ENCODE results near the gene ZSWIM6.

Gene ZSWIM6

DNA sequence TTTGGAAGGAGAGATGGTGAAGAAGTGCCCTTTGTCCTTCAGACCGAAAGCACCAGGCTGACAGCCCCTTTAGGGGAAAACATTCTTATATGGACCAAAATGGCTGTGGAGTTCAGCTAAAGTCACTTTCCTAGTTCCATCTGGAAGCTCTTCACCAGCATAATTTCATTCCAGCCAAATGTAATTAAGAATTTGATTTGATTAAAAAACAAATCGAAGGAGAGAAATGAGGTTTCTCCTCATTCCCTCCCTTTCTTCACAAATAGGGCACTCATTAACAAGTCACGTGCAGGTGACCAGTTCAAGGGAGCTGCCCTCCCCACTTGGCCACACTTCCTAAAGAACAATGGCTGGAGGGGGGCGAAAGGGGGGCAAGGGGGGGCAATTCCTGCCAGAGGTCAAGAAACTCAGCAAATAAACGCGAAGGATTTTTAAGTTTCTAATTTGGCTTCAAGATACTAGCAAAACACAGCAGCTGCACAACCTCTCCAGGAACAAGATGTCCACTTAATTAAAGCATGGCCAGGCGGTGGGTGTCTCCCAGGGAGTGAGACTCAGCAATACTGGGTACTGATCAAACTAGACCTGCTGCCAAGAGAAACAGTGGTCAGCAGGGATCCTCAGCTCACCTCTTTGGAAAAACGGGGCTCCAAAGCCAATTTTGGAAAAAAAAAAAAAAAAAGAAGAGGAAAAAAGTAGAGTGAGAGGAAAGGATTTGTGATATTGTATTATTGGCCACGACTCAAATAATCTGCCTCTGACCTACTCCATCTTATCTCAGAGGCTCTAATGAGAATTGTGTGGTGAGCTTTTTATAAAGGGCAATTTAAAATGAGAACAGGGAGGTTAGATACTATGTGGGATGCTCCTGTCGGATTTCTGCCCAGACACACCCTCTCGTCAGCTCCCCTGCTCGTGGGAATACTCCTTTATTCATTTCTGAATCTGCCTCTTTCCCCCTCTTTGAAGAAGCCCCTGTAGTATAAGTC is 254.3 kb downstream of the ZSWIM6 start:
- no peak for DNase-seq (ENCODE audit: low read depth in 1 of 2, low spot score in 1 of 2)

DNA sequence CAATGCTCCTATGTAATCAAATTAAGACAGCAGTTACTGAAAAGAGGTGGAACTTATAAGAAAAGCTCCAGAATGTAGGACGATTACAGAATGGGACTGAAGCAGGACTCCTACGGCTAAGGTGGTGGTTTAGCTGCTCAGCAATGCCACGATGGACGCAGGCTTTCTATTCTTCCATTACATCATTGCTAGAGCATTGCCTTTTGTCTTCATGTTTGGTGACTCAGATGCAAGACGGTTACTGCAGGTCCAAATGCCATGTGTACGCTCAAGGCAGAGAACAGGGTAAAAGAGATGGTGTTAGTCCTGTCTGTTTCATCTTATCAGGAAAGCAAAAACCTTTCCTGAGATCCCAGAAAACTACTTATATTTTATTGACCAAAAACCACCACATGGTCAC is 255.1 kb downstream of the ZSWIM6 start:
- no peak for DNase-seq (ENCODE audit: low read depth in 1 of 2, low spot score in 1 of 2)

DNA sequence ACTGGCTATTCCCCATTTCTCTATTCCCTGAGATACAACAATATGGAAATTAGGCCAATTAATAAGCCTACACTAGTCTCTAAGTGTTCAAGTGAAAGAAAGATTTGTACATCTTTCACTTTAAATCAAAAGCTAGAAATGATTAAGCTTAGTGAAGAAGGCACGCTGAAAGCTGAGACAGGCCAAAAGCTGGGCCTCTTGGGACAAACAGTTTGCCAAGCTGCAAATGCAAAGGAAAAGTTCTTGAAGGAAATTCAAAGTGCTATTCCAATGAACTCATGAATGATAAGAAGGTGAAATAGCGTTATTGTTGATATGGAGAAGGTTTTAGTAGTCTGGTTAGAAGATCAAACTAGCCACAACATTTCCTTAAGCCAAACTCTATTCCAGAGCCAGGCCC is 256.2 kb downstream of the ZSWIM6 start:
- no peak for DNase-seq (ENCODE audit: low read depth in 1 of 2, low spot score in 1 of 2)

DNA sequence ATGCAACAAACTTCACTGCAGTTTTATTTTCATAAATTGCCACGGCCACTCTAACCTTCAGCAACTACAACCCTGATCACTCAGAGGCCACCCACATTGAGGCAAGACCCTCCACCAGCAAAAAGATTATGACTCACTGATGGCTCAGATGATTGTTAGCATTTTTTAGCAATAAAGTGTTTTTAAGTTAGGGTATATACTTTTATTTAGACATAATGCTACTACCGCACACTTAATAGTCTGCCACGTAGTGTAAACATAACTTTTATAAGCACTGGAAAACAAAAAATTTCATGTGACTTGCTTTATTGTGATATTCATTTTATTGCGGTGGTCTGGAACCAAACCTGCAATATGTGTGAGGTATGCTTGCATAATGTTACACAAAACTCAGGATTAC is 257.9 kb downstream of the ZSWIM6 start:
- no peak for DNase-seq (ENCODE audit: low read depth in 1 of 2, low spot score in 1 of 2)

DNA sequence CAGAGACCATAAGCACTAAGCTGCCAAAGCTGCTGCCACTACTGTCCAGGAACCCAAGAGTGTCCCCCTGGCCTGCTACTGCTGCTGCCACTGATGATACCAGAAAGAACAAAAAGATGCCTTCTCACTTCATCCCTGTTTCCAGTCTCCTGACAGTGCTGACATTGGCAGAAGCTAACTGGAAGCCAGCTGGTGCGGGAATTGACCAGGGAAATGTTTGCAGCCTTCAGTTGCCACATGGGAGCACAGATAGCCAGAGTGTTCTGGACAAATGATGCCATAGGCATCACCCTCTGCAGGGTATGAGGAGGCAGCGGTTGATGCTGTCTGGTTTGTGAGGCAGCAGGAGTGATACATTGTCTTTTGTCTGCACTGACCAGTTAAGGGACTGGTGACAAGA is 258.4 kb downstream of the ZSWIM6 start:
- no peak for DNase-seq (ENCODE audit: low read depth in 1 of 2, low spot score in 1 of 2)

DNA sequence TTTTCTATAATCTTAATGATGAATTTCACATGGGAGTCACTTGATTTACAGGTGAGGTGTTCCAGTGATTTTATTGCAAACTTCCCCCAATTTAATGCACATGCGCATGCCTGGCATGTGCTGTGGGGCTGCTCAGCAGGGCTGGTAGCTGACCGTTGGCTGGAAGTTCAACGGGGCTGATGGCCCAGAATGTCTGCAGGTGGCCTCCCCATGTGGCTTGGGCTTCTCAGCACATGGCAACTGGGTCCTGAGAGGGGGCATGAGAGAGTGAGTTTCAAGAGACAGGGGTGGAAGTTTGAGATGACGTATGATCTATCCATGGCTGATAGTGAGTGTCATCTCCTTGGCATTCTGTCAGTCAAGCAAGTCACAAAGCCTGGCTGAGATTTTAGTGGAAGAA is 259.8 kb downstream of the ZSWIM6 start:
- no peak for DNase-seq (ENCODE audit: low read depth in 1 of 2, low spot score in 1 of 2)

DNA sequence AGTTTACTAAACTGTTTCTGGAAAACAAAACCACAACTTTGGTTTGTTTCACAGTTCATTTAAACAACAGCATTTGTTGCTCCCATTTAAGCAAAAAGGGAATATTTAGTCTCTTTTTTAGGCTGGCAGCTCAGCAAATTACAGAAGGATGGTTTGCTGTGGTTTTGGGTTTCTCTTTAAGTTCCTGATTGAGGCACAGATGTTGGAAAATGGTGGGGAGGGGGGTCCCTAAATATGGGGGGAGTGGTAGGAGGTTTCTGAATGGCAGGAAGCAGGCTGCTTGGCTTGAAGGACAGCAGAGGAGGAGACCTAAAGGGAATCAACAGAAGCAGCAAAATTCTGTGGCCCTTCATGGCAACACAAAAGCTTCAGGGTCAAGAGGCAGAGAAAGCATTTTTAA is 263.4 kb downstream of the ZSWIM6 start:
- no peak for DNase-seq (ENCODE audit: low read depth in 1 of 2, low spot score in 1 of 2)

Data from stimulated activated CD4-positive, alpha-beta T cell treated with anti-CD3 and anti-CD28 coated beads, Interleukin-15, amount 100 ng/mL, for 1 hour (primary cell).